ENCODE results near the gene CAV2. TPM values are rescaled to one million over a fixed set of nuclear protein-coding genes. Genes with fewer than 3 reads are reported as not detected.

The CAV2 gene
- total and polyA plus RNA-seq, 2 experiments from 2014 or later: 9.9 to 17.4 TPM

- Histone ChIP-seq H3K27ac (no peak overlapping the region), H3K9me3 (ENCODE audit: low read depth) (no peaks in the 10 kb centered on the region), H3K4me3 (no peak overlapping the region), H3K36me3 (peaks cover 3% of the 10 kb centered on the region), H3K4me1 (ENCODE audit: low read depth) (peaks cover 19% of the 10 kb centered on the region), H3K27me3 (no peaks in the 10 kb centered on the region)
- DNase-seq (ENCODE audit: low read depth in 1 of 2, low spot score in 1 of 2): no peak
- TF ChIP-seq CTCF (IDR thresholded peaks at IDR 0.05; ENCODE audit: low read depth, low read length): no peak
Measured at GRCh38 chr7:116503835-116504234, 4.3 kb downstream of the CAV2 start.

- Histone ChIP-seq H3K9me3 (ENCODE audit: low read depth) (no peaks in the 10 kb centered on the region), H3K27me3 (no peaks in the 10 kb centered on the region), H3K27ac (no peak overlapping the region), H3K36me3 (peaks cover 3% of the 10 kb centered on the region), H3K4me3 (no peak overlapping the region), H3K4me1 (ENCODE audit: low read depth) (peaks cover 18% of the 10 kb centered on the region)
- TF ChIP-seq CTCF (IDR thresholded peaks at IDR 0.05; ENCODE audit: low read depth, low read length): no peak
- DNase-seq (ENCODE audit: low read depth in 1 of 2, low spot score in 1 of 2): no peak
Measured at GRCh38 chr7:116505278-116505677, 5.7 kb downstream of the CAV2 start.

GRCh38 chr7:116505823-116506222 is 6.3 kb downstream of the CAV2 start:
- Histone ChIP-seq H3K9me3 (ENCODE audit: low read depth) (no peaks in the 10 kb centered on the region), H3K4me1 (ENCODE audit: low read depth) (peaks cover 12% of the 10 kb centered on the region), H3K4me3 (no peak overlapping the region), H3K27me3 (no peaks in the 10 kb centered on the region), H3K36me3 (peaks cover 3% of the 10 kb centered on the region), H3K27ac (no peak overlapping the region)
- DNase-seq (ENCODE audit: low read depth in 1 of 2, low spot score in 1 of 2): no peak
- TF ChIP-seq CTCF (IDR thresholded peaks at IDR 0.05; ENCODE audit: low read depth, low read length): no peak

GRCh38 chr7:116509982-116510579 is 10.5 kb downstream of the CAV2 start:
- no peaks in the 10 kb centered on the region for H3K9me3 ChIP-seq (ENCODE audit: low read depth)

GRCh38 chr7:116510795-116511194 is 11.3 kb downstream of the CAV2 start:
- H3K27ac ChIP-seq: no peak overlapping the region
- H3K36me3 ChIP-seq: peaks cover 3% of the 10 kb centered on the region
- H3K4me1 ChIP-seq (ENCODE audit: low read depth): peaks cover 5% of the 10 kb centered on the region
- H3K4me3 ChIP-seq: no peak overlapping the region
- no peak for TF ChIP-seq CTCF (IDR thresholded peaks at IDR 0.05; ENCODE audit: low read depth, low read length)
- no peak for DNase-seq (ENCODE audit: low read depth in 1 of 2, low spot score in 1 of 2)
- no peaks in the 10 kb centered on the region for H3K27me3 ChIP-seq
- H3K9me3 ChIP-seq (ENCODE audit: low read depth): no peaks in the 10 kb centered on the region

More at GRCh38 chr7:116509982-116510579, 10.5 kb downstream of the CAV2 start:
- peaks cover 3% of the 10 kb centered on the region for H3K36me3 ChIP-seq
- TF ChIP-seq CTCF (IDR thresholded peaks at IDR 0.05; ENCODE audit: low read depth, low read length): no peak
- no peak overlapping the region for H3K27ac ChIP-seq
- no peak for DNase-seq (ENCODE audit: low read depth in 1 of 2, low spot score in 1 of 2)
- peaks cover 5% of the 10 kb centered on the region for H3K4me1 ChIP-seq (ENCODE audit: low read depth)
- no peaks in the 10 kb centered on the region for H3K27me3 ChIP-seq
- no peak overlapping the region for H3K4me3 ChIP-seq
